HG02938 (cell line): ENCODE data around the gene ABHD2.

Experiments
- ATAC-seq: cut with Tn5 transposase; IDR thresholded peaks from one replicate; pipeline ENCODE4 v1.9.1; 2021; ENCODE audit warnings: mild to moderate bottlenecking, moderate library complexity; ENCODE audit not compliant: unreplicated experiment

ABHD2 gene

GRCh38 chr15:89097313-89097712 lies 9.1 kb downstream of the ABHD2 start:
- ATAC-seq: no peak

GRCh38 chr15:89098281-89098680 lies 10.0 kb downstream of the ABHD2 start:
- ATAC-seq: no peak

GRCh38 chr15:89099968-89100367 lies 11.7 kb downstream of the ABHD2 start:
- ATAC-seq: no peak

- no peak for ATAC-seq
Measured at GRCh38 chr15:89101302-89102193, 13.3 kb downstream of the ABHD2 start.

GRCh38 chr15:89103481-89104171 lies 15.4 kb downstream of the ABHD2 start:
- no peak for ATAC-seq

GRCh38 chr15:89104172-89104564 lies 15.9 kb downstream of the ABHD2 start:
- ATAC-seq: no peak

GRCh38 chr15:89105147-89105546 lies 16.9 kb downstream of the ABHD2 start:
- no peak for ATAC-seq

GRCh38 chr15:89106200-89106599 lies 17.9 kb downstream of the ABHD2 start:
- no peak for ATAC-seq

GRCh38 chr15:89107984-89108383 lies 19.7 kb downstream of the ABHD2 start:
- no peak for ATAC-seq

- ATAC-seq: no peak
Measured at GRCh38 chr15:89108835-89109234, 20.6 kb downstream of the ABHD2 start.

- no peak for ATAC-seq
Measured at GRCh38 chr15:89109238-89109637, 21.0 kb downstream of the ABHD2 start.

- no peak for ATAC-seq
Measured at GRCh38 chr15:89110060-89110459, 21.8 kb downstream of the ABHD2 start.

GRCh38 chr15:89111352-89111751 lies 23.1 kb downstream of the ABHD2 start:
- ATAC-seq: no peak

GRCh38 chr15:89111961-89112340 lies 23.7 kb downstream of the ABHD2 start:
- ATAC-seq: peak; percentile 5

GRCh38 chr15:89112341-89112971 lies 24.2 kb downstream of the ABHD2 start:
- ATAC-seq: peak; percentile 95

- ATAC-seq: no peak
Measured at GRCh38 chr15:89113296-89114024, 25.2 kb downstream of the ABHD2 start.

GRCh38 chr15:89114990-89115389 lies 26.7 kb downstream of the ABHD2 start:
- no peak for ATAC-seq

- ATAC-seq: no peak
Measured at GRCh38 chr15:89115547-89115946, 27.3 kb downstream of the ABHD2 start.

- ATAC-seq: no peak
Measured at GRCh38 chr15:89116404-89116803, 28.1 kb downstream of the ABHD2 start.

- no peak for ATAC-seq
Measured at GRCh38 chr15:89117790-89118189, 29.5 kb downstream of the ABHD2 start.

GRCh38 chr15:89118481-89118989 lies 30.3 kb downstream of the ABHD2 start:
- no peak for ATAC-seq
